Esophagus (tissue), 2 donors: ENCODE data around the gene DAAM2. TPM values are rescaled to one million over a fixed set of nuclear protein-coding genes. Genes with fewer than 3 reads are reported as not detected.

Source experiments
- H3K27ac ChIP-seq, 2 donors: one replicate each; pipeline ENCODE4 v1.5.1; 2013; ENCODE audit warnings: low read depth in 2 of 2, mild to moderate bottlenecking in 2 of 2, inconsistent platforms in 1 of 2, low read length in 1 of 2, moderate library complexity in 1 of 2
- H3K27me3 ChIP-seq, 2 donors: one replicate each; pipeline ENCODE4 v1.6.1; 2013; ENCODE audit warnings: low read length in 2 of 2, control low read depth in 1 of 2, mild to moderate bottlenecking in 1 of 2; ENCODE audit not compliant: insufficient read depth in 2 of 2, control insufficient read depth in 1 of 2
- H3K36me3 ChIP-seq, 2 donors: one replicate each; pipeline ENCODE4 v1.6.1; 2013; ENCODE audit warnings: low read length in 1 of 2; ENCODE audit not compliant: control insufficient read depth in 2 of 2, insufficient read depth in 2 of 2
- H3K4me1 ChIP-seq, 2 donors: one replicate each; pipeline ENCODE4 v1.6.1; 2013; ENCODE audit warnings: low read length in 1 of 2; ENCODE audit not compliant: control insufficient read depth in 2 of 2, insufficient read depth in 2 of 2
- H3K4me3 ChIP-seq, 2 donors: one replicate each; pipeline ENCODE4 v1.5.1; 2013; ENCODE audit warnings: low read length in 2 of 2, mild to moderate bottlenecking in 2 of 2, low read depth in 1 of 2, moderate library complexity in 1 of 2
- H3K9me3 ChIP-seq, 2 donors: one replicate each; pipeline ENCODE4 v1.6.1; 2013; ENCODE audit warnings: mild to moderate bottlenecking in 2 of 2, low read depth in 1 of 2, low read length in 1 of 2, moderate library complexity in 1 of 2; ENCODE audit not compliant: control insufficient read depth in 2 of 2, insufficient read depth in 1 of 2
- WGBS, 2 donors: extraction: QIAGEN DNeasy Blood & Tissue Kit; methylation state at CpG; one replicate each; pipeline ENCODE4 v1.1.7; 2013; 5-methylcytosine and 5-hydroxymethylcytosine counted together
- polyA plus RNA-seq, 2 donors: library from polyadenylated mRNA; stranded (reverse); fragments of 200-250 nt; gene quantifications; one replicate each; pipeline ENCODE4 v1.2.3, GENCODE V29; 2013
- donor health status: healthy with polysubstance abuse.
- donor health status: Bipolar disorder and iron deficiency.

The DAAM2 gene
- polyA plus RNA-seq, result 10 to 100 TPM; 10.7 to 11.3 TPM

GRCh38 chr6:39791850-39792539, at the start of gene DAAM2:
TSS of gene DAAM2 (plus strand) at chr6:39792376. CDS start at chr6:39856303, 63,927 bp downstream.
- Histone ChIP-seq H3K27ac (peak within 1 kb of the TSS; percentile 79 to 82), H3K9me3 (no peaks in the 10 kb centered on the region), H3K36me3 (no peaks in the 10 kb centered on the region), H3K4me3 (peak within 1 kb of the TSS; percentile 38 to 45), H3K4me1 (peaks cover 2 to 3% of the 10 kb centered on the region in 2 donors), H3K27me3 (peaks cover 0 to 3% of the 10 kb centered on the region in 2 donors)
- 4 to 5% methylated on average over 54 to 55 of the region's 55 CpGs for WGBS, 2 donors

- H3K4me1 ChIP-seq, result no peaks in the 10 kb centered on the region
- H3K36me3 ChIP-seq, result no peaks in the 10 kb centered on the region
- H3K9me3 ChIP-seq, result no peaks in the 10 kb centered on the region
- no peaks in the 10 kb centered on the region for H3K27me3 ChIP-seq
- H3K27ac ChIP-seq, result no peak overlapping the region
- WGBS, 2 donors, result 84 to 91% methylated on average over 3 of the region's 3 CpGs
- H3K4me3 ChIP-seq, result no peak overlapping the region
Measured at GRCh38 chr6:39746795-39747194, 45.4 kb upstream of the DAAM2 start.

GRCh38 chr6:39752835-39753724, 39.1 kb upstream of the DAAM2 start:
- 86% methylated on average over 12 of the region's 12 CpGs for WGBS, 2 donors
- H3K9me3 ChIP-seq, result no peaks in the 10 kb centered on the region
- peak overlapping the region; percentile 42 for H3K27ac ChIP-seq

GRCh38 chr6:39753725-39754045, 38.5 kb upstream of the DAAM2 start:
- H3K27ac ChIP-seq, result peak overlapping the region; percentile 42
- H3K27me3 ChIP-seq, result no peaks in the 10 kb centered on the region
- no peak overlapping the region for H3K4me3 ChIP-seq
- 49 to 67% methylated on average over 3 of the region's 3 CpGs for WGBS, 2 donors
- no peaks in the 10 kb centered on the region for H3K4me1 ChIP-seq
- H3K9me3 ChIP-seq, result no peaks in the 10 kb centered on the region
- H3K36me3 ChIP-seq, result no peaks in the 10 kb centered on the region

More at GRCh38 chr6:39752835-39753724, 39.1 kb upstream of the DAAM2 start:
- Histone ChIP-seq H3K4me1 (no peaks in the 10 kb centered on the region), H3K27me3 (no peaks in the 10 kb centered on the region), H3K4me3 (no peak overlapping the region), H3K36me3 (no peaks in the 10 kb centered on the region)

- WGBS, 2 donors, result 63 to 65% methylated on average over 5 of the region's 5 CpGs
- H3K27ac ChIP-seq, result no peak overlapping the region
- no peaks in the 10 kb centered on the region for H3K27me3 ChIP-seq
- H3K4me1 ChIP-seq, result no peaks in the 10 kb centered on the region
- H3K36me3 ChIP-seq, result no peaks in the 10 kb centered on the region
- H3K9me3 ChIP-seq, result no peaks in the 10 kb centered on the region
- no peak overlapping the region for H3K4me3 ChIP-seq
Measured at GRCh38 chr6:39754514-39755115, 37.6 kb upstream of the DAAM2 start.

- Histone ChIP-seq H3K4me1 (no peaks in the 10 kb centered on the region), H3K4me3 (no peak overlapping the region), H3K36me3 (no peaks in the 10 kb centered on the region), H3K27ac (no peak overlapping the region), H3K9me3 (no peaks in the 10 kb centered on the region), H3K27me3 (no peaks in the 10 kb centered on the region)
- WGBS, 2 donors, result 37 to 61% methylated on average over 1 of the region's 1 CpG
Measured at GRCh38 chr6:39755231-39755630, 36.9 kb upstream of the DAAM2 start.

- Histone ChIP-seq H3K4me1 (no peaks in the 10 kb centered on the region), H3K36me3 (no peaks in the 10 kb centered on the region)
- WGBS, 2 donors, result 95 to 98% methylated on average over 2 of the region's 2 CpGs
Measured at GRCh38 chr6:39756582-39756981, 35.6 kb upstream of the DAAM2 start.

GRCh38 chr6:39758905-39759605, 33.1 kb upstream of the DAAM2 start:
- Histone ChIP-seq H3K4me1 (no peaks in the 10 kb centered on the region), H3K4me3 (no peak overlapping the region), H3K9me3 (no peaks in the 10 kb centered on the region), H3K27ac (no peak overlapping the region), H3K27me3 (no peaks in the 10 kb centered on the region), H3K36me3 (no peaks in the 10 kb centered on the region)
- 75 to 88% methylated on average over 2 of the region's 2 CpGs for WGBS, 2 donors

More at GRCh38 chr6:39756582-39756981, 35.6 kb upstream of the DAAM2 start:
- H3K27me3 ChIP-seq, result no peaks in the 10 kb centered on the region
- no peak overlapping the region for H3K4me3 ChIP-seq
- no peaks in the 10 kb centered on the region for H3K9me3 ChIP-seq
- H3K27ac ChIP-seq, result no peak overlapping the region

GRCh38 chr6:39760226-39760952, 31.8 kb upstream of the DAAM2 start:
- no peak overlapping the region for H3K27ac ChIP-seq
- H3K4me1 ChIP-seq, result no peaks in the 10 kb centered on the region
- no peaks in the 10 kb centered on the region for H3K36me3 ChIP-seq
- 41 to 56% methylated on average over 3 of the region's 3 CpGs for WGBS, 2 donors
- no peaks in the 10 kb centered on the region for H3K27me3 ChIP-seq
- no peaks in the 10 kb centered on the region for H3K9me3 ChIP-seq
- no peak overlapping the region for H3K4me3 ChIP-seq
